ENCODE measurements around the gene VBP1.
"Not testable (repeated sequence)": the region's sequence is repeated elsewhere in the genome, so short reads cannot be mapped to it uniquely, and the experiment has no call there.

VBP1 gene

GRCh38 chrX:155263854-155264628, 47.8 kb downstream of the VBP1 start, which contains the start of gene RAB39B:
Gene RAB39B (minus strand): TSS chrX:155264491. CDS start chrX:155264288, 203 bp downstream.
- peak; percentile 25 for DNase-seq (ENCODE audit: low spot score)

GRCh38 chrX:155266439-155266838, 50.2 kb downstream of the VBP1 start:
- no peak for DNase-seq (ENCODE audit: low spot score)

DNA sequence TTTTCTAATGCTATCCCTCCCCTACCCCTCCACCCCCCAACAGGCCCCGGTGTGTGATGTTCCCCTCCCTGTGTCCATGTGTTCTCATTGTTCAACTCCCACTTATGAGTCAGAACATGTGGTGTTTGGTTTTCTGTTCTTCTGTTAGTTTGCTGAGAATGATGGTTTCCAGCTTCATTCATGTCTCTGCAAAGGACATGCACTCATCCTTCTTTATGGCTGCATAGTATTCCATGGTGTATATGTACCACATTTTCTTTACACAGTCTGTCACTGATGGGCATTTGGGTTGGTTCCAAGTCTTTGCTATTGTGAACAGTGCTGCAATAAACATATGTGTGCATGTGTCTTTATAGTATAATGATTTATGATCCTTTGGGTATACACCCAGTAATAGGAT, 51.7 kb downstream of the VBP1 start:
- not testable (repeated sequence) for DNase-seq (ENCODE audit: low spot score)

DNA sequence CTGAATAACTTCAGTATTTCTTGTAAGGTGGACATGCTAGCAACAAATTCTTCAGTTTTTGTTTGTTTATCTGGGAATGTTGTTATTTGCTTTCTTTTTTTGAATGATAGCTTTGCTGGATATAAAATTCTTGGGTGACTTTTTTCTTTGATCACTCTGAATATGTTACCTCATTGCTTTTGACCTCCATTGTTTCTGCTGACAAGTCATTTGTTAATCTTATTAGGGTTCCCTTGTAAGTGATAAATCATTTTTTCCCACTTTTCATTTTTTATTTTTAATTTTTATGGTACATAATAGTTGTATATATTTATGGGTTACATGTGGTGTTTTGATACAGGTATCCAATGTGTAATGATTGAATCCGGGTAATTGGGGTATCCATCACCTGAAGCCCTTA, 54.7 kb downstream of the VBP1 start:
- no peak for DNase-seq (ENCODE audit: low spot score)

DNA sequence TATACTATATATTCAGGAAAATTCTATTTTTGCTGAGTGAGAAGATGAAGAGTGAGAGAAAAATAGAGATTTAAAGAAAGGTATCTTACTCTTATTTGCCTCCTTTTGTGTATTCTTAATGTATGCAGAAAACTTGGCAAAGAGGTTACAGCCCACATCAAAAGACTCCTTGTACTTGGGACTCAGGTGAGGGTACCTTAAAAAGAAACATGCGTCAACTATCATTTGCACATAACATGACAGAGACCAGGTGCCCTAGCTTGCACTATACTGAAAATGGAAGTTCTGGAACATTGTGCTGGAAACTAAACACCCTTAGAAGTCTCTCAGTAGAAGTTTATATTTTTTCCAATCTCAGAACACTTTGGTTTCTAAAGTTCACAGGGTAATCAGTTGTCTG, 63.6 kb downstream of the VBP1 start:
- no peak for DNase-seq (ENCODE audit: low spot score)
